HepG2 (cell line): ENCODE measurements around the gene LRRC45. TPM values are rescaled to one million over a fixed set of nuclear protein-coding genes. Genes with fewer than 3 reads are reported as not detected.

Experiments
- CBX1 ChIP-seq: IDR thresholded peaks from one replicate; pipeline ENCODE4 v1.6.1; 2016; ENCODE audit warnings: antibody characterized with exemption, low read depth
- CSRNP1 ChIP-seq: sonication (generic); formaldehyde crosslinking; IDR thresholded peaks from 2 replicates; pipeline ENCODE4 v1.8.1; 2023; ENCODE audit warnings: mild to moderate bottlenecking, missing genetic modification reagents
- NFAT5 ChIP-seq: sonication (generic); formaldehyde crosslinking; IDR thresholded peaks from 2 replicates; pipeline ENCODE4 v1.4.0; 2020; ENCODE audit warnings: missing genetic modification reagents
- NPAS2 ChIP-seq: sonication (generic); formaldehyde crosslinking; IDR thresholded peaks from 2 replicates; pipeline ENCODE4 v1.8.0; 2022; ENCODE audit warnings: mild to moderate bottlenecking, missing genetic modification reagents, borderline replicate concordance
- PCBP1 ChIP-seq: fragments of 200-400 bp; formaldehyde crosslinking; IDR thresholded peaks from 2 replicates; pipeline ENCODE4 v1.6.1; 2017; ENCODE audit warnings: mild to moderate bottlenecking, low read depth, low read length, borderline replicate concordance
- SNAPC4 ChIP-seq: sonication (generic); formaldehyde crosslinking; IDR thresholded peaks from 2 replicates; pipeline ENCODE4 v1.4.0; 2020; ENCODE audit warnings: mild to moderate bottlenecking, missing genetic modification reagents
- U2AF1 ChIP-seq: fragments of 200-400 bp; formaldehyde crosslinking; optimal IDR thresholded peaks from 2 replicates; pipeline ENCODE3; 2017; ENCODE audit warnings: mild to moderate bottlenecking, low read depth, low read length
- XRCC5 ChIP-seq: fragments of 200-400 bp; formaldehyde crosslinking; optimal IDR thresholded peaks from 2 replicates; pipeline ENCODE3; 2017; ENCODE audit warnings: mild to moderate bottlenecking, low read length
- ZBTB38 ChIP-seq: sonication (generic); formaldehyde crosslinking; IDR thresholded peaks from 2 replicates; pipeline ENCODE4 v1.5.1; 2020; ENCODE audit warnings: mild to moderate bottlenecking, missing genetic modification reagents
- ZBTB7B ChIP-seq: sonication (generic); formaldehyde crosslinking; IDR thresholded peaks from 2 replicates; pipeline ENCODE4 v1.4.0; 2020; ENCODE audit warnings: missing genetic modification reagents
- ZFX ChIP-seq: sonication (generic); formaldehyde crosslinking; IDR thresholded peaks from 2 replicates; pipeline ENCODE4 v1.4.0; 2020; ENCODE audit warnings: mild to moderate bottlenecking, low read depth, missing genetic modification reagents, moderate library complexity
- ZNF230 ChIP-seq: sonication (generic); formaldehyde crosslinking; IDR thresholded peaks from 2 replicates; pipeline ENCODE4 v1.4.0; 2020; ENCODE audit warnings: mild to moderate bottlenecking, missing genetic modification reagents
- ZNF510 ChIP-seq: sonication (generic); formaldehyde crosslinking; IDR thresholded peaks from 2 replicates; pipeline ENCODE4 v1.4.0; 2020; ENCODE audit warnings: low read depth, mild to moderate bottlenecking, missing genetic modification reagents
- ZNF691 ChIP-seq: sonication (generic); formaldehyde crosslinking; IDR thresholded peaks from 2 replicates; pipeline ENCODE4 v1.4.0; 2020; ENCODE audit warnings: missing genetic modification reagents, low read depth, mild to moderate bottlenecking, borderline replicate concordance
- ZNF747 ChIP-seq: sonication (generic); formaldehyde crosslinking; IDR thresholded peaks from 2 replicates; pipeline ENCODE4 v1.8.1; 2023; ENCODE audit warnings: missing genetic modification reagents, mild to moderate bottlenecking, borderline replicate concordance
- polyA plus RNA-seq, 8 experiments: library from polyadenylated mRNA; depleted of rRNA in 3 of 8; stranded (reverse) in 7 of 8; unstranded in 1 of 8; fragments of >200 nt; fragmentation: Illumina TruSeq in 4 of 8; extraction: Trizol in 4 of 8; gene quantifications; 2 replicates each; pipeline versions ENCODE4 v1.2.1 to v1.2.3, GENCODE V29; 2011 to 2016; ENCODE audit warnings: low read depth in 4 of 8, missing spikeins in 1 of 8, mixed read lengths in 1 of 8; ENCODE audit not compliant: insufficient read depth in 1 of 8
- total RNA-seq, 5 experiments: library from RNA; depleted of rRNA; stranded (reverse); fragments of >200 nt; fragmentation: Illumina TruSeq; extraction: Trizol; gene quantifications; 2 replicates each; pipeline ENCODE4 v1.2.3, GENCODE V29; 2016; ENCODE audit warnings: low read depth in 1 of 5

LRRC45 gene
- total and polyA plus RNA-seq, 2 of the 13 experiments (the other 11 are each of a cell fraction or from before 2014, with no cell fraction given): 11.6 to 48.1 TPM

- TF ChIP-seq NFAT5 (CRISPR knock-in tag) (no peak), SNAPC4 (CRISPR knock-in tag) (0 out of 2 replicates have a peak, but pooled peaks have one; percentile 11), CSRNP1 (CRISPR knock-in tag) (0 out of 2 replicates have a peak, but pooled peaks have one; percentile 32), CBX1 (peak; percentile 15), NPAS2 (CRISPR knock-in tag) (no peak), ZFX (CRISPR knock-in tag) (peak; percentile 66; the same call in 1 of the 2 replicates), XRCC5 (no peak), ZNF691 (CRISPR knock-in tag) (peak; percentile 73), PCBP1 (peak; percentile 75; the same call in 1 of the 2 replicates), ZNF230 (CRISPR knock-in tag) (0 out of 2 replicates have a peak, but pooled peaks have one; percentile 54), ZBTB7B (CRISPR knock-in tag) (0 out of 2 replicates have a peak, but pooled peaks have one; percentile 49), ZNF747 (CRISPR knock-in tag) (peak; percentile 16; the same call in 1 of the 2 replicates), ZBTB38 (CRISPR knock-in tag) (peak; percentile 97), U2AF1 (no peak), ZNF510 (CRISPR knock-in tag) (0 out of 2 replicates have a peak, but pooled peaks have one; percentile 14)
Observed at GRCh38 chr17:81998691-81999438, 24.2 kb upstream of the LRRC45 start (continued).
